Body of pancreas (tissue), 4 donors: ENCODE results near the gene WDFY4.
A peak's percentile ranks its signal among the peaks of the same experiment; 100 is the strongest.

Experiments used
- CTCF ChIP-seq, 7 experiments: fragments of 450-650 bp in 4 of 7; fragments of 200-600 bp in 3 of 7; sonication (generic) in 3 of 7; IDR thresholded peaks; one replicate each; pipeline ENCODE4 v1.5.1; 2016 to 2019; ENCODE audit warnings: antibody characterized with exemption in 7 of 7
- POLR2A ChIP-seq, 3 donors: fragments of 450-650 bp; IDR thresholded peaks; one replicate each; pipeline ENCODE4 v1.6.1; 2016; ENCODE audit warnings: antibody characterized with exemption in 3 of 3, mild to moderate bottlenecking in 2 of 3

- TF ChIP-seq CTCF (IDR thresholded peaks at IDR 0.05) (peak; percentile 73 to 83 (median 75)), POLR2A (IDR thresholded peaks at IDR 0.05) (no peak)
Observed at GRCh38 chr10:48658243-48658974, 26.3 kb upstream of the WDFY4 start.
